ENCODE results near the gene RAB15.

RAB15 gene

GRCh38 chr14:64906022-64906421, 66.1 kb downstream of the RAB15 start:
- no peak overlapping the region for H3K4me3 ChIP-seq (ENCODE audit: low read depth, low read length)
- H3K27ac ChIP-seq: no peak overlapping the region
- H3K9me3 ChIP-seq (ENCODE audit: severe bottlenecking): no peaks in the 10 kb centered on the region
- H3K36me3 ChIP-seq: no peaks in the 10 kb centered on the region
- DNase-seq: no peak
- no peaks in the 10 kb centered on the region for H3K27me3 ChIP-seq (ENCODE audit: insufficient read depth, low read depth, severe bottlenecking)
- no peak for TF ChIP-seq CTCF (IDR thresholded peaks at IDR 0.05; ENCODE audit: low read depth, low read length)

- no peaks in the 10 kb centered on the region for H3K36me3 ChIP-seq
- H3K27ac ChIP-seq: no peak overlapping the region
- H3K9me3 ChIP-seq (ENCODE audit: severe bottlenecking): no peaks in the 10 kb centered on the region
- no peak for TF ChIP-seq CTCF (IDR thresholded peaks at IDR 0.05; ENCODE audit: low read depth, low read length)
- H3K4me3 ChIP-seq (ENCODE audit: low read depth, low read length): no peak overlapping the region
- no peak for DNase-seq
- no peaks in the 10 kb centered on the region for H3K27me3 ChIP-seq (ENCODE audit: insufficient read depth, low read depth, severe bottlenecking)
These were observed 72.2 kb downstream of the RAB15 start for GRCh38 chr14:64899958-64900357.

All from WERI-Rb-1 (cell line).